ENCODE results near the gene FAM118B. TPM values are rescaled to one million over a fixed set of nuclear protein-coding genes. Genes with fewer than 3 reads are reported as not detected.

Gene FAM118B
- total and polyA plus RNA-seq, 4 donors = 3.7 to 12.0 (median 6.6) TPM

DNA sequence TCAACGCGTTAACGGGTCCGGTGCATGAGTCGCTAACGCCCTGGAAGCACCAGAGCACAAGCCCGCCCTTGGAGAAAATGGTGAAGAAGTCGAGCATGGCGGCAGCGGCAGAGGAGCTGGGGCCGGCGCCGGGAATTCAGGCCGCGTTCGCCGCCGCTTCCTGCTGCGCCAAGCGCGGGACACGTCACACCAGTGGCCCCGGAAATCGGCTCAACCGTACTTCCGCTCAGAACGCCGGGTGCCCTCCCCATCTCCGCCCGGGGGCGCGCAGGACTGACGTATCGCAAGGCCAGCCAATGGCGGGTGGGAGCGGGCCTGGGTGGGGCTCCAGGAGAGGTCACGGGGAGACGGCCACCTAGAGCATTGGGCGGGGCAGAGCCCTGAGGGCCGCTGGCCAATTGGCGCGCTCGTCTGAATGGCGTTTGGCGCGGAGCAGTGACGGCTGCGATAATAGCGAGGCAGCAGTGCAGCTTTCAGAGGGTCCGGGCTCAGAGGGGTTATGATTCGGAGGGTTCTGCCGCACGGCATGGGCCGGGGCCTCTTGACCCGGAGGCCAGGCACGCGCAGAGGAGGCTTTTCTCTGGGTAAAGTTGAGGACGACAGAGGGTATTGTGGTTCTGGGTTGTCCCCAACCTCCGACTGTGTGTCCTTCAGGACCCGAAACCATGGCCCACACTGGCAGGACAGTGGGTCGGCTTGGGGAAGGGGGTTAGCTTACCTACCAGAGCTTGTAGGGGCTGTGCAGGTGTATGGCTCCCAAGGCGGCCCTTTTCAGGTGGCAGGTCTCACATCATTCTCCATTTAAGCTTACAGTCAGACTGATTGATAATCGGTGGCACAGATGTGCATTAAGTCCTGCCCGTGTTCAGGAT, 57.4 kb downstream of the FAM118B start, which contains the start of the genes FOXRED1 and SRPRA:
Gene FOXRED1 (plus strand): TSS at position 447 of the 872 bp plus-strand sequence. CDS start 53 bp downstream, at position 500.
Gene SRPRA (minus strand): TSS at position 188 of the 872 bp plus-strand sequence. CDS start 91 bp downstream, at position 97.
- peaks cover 11 to 53% (median 41%) of the 10 kb centered on the region in 4 donors for H3K36me3 ChIP-seq (ENCODE audit: control insufficient read depth in 4 of 4, insufficient read depth in 3 of 4, low read depth in 1 of 4, low read length in 3 of 4)

More for the DNA sequence above, 57.4 kb downstream of the FAM118B start, which contains the start of the genes FOXRED1 and SRPRA:
- no peaks in the 10 kb centered on the region for H3K9me3 ChIP-seq (ENCODE audit: control insufficient read depth in 4 of 4, low read length in 3 of 4)
- WGBS = under 1% methylated on average over 64 of the region's 64 CpGs
- DNase-seq (ENCODE audit: low spot score) = peak; percentile 99
- peak in 1 of 2 donors; percentile 31 for TF ChIP-seq RAD21 (IDR thresholded peaks at IDR 0.05)
- peak; percentile 13 for TF ChIP-seq ATF3 (IDR thresholded peaks at IDR 0.05)
- peak; percentile 92 to 98 for TF ChIP-seq GABPA (IDR thresholded peaks at IDR 0.05 in 1 of 2, conservative IDR thresholded peaks at IDR 0.05 in 1 of 2)
- TF ChIP-seq, protein P1, sequence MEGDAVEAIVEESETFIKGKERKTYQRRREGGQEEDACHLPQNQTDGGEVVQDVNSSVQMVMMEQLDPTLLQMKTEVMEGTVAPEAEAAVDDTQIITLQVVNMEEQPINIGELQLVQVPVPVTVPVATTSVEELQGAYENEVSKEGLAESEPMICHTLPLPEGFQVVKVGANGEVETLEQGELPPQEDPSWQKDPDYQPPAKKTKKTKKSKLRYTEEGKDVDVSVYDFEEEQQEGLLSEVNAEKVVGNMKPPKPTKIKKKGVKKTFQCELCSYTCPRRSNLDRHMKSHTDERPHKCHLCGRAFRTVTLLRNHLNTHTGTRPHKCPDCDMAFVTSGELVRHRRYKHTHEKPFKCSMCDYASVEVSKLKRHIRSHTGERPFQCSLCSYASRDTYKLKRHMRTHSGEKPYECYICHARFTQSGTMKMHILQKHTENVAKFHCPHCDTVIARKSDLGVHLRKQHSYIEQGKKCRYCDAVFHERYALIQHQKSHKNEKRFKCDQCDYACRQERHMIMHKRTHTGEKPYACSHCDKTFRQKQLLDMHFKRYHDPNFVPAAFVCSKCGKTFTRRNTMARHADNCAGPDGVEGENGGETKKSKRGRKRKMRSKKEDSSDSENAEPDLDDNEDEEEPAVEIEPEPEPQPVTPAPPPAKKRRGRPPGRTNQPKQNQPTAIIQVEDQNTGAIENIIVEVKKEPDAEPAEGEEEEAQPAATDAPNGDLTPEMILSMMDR (IDR thresholded peaks at IDR 0.05; ENCODE audit: low read depth, low read length, missing input control) = no peak
- no peak for TF ChIP-seq HNF4G (IDR thresholded peaks at IDR 0.05)
- TF ChIP-seq, protein P2, sequence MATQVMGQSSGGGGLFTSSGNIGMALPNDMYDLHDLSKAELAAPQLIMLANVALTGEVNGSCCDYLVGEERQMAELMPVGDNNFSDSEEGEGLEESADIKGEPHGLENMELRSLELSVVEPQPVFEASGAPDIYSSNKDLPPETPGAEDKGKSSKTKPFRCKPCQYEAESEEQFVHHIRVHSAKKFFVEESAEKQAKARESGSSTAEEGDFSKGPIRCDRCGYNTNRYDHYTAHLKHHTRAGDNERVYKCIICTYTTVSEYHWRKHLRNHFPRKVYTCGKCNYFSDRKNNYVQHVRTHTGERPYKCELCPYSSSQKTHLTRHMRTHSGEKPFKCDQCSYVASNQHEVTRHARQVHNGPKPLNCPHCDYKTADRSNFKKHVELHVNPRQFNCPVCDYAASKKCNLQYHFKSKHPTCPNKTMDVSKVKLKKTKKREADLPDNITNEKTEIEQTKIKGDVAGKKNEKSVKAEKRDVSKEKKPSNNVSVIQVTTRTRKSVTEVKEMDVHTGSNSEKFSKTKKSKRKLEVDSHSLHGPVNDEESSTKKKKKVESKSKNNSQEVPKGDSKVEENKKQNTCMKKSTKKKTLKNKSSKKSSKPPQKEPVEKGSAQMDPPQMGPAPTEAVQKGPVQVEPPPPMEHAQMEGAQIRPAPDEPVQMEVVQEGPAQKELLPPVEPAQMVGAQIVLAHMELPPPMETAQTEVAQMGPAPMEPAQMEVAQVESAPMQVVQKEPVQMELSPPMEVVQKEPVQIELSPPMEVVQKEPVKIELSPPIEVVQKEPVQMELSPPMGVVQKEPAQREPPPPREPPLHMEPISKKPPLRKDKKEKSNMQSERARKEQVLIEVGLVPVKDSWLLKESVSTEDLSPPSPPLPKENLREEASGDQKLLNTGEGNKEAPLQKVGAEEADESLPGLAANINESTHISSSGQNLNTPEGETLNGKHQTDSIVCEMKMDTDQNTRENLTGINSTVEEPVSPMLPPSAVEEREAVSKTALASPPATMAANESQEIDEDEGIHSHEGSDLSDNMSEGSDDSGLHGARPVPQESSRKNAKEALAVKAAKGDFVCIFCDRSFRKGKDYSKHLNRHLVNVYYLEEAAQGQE (IDR thresholded peaks at IDR 0.05) = peak; percentile 75
- TF ChIP-seq TAF1 (conservative IDR thresholded peaks at IDR 0.05) = peak; percentile 67
- TF ChIP-seq, protein P3, sequence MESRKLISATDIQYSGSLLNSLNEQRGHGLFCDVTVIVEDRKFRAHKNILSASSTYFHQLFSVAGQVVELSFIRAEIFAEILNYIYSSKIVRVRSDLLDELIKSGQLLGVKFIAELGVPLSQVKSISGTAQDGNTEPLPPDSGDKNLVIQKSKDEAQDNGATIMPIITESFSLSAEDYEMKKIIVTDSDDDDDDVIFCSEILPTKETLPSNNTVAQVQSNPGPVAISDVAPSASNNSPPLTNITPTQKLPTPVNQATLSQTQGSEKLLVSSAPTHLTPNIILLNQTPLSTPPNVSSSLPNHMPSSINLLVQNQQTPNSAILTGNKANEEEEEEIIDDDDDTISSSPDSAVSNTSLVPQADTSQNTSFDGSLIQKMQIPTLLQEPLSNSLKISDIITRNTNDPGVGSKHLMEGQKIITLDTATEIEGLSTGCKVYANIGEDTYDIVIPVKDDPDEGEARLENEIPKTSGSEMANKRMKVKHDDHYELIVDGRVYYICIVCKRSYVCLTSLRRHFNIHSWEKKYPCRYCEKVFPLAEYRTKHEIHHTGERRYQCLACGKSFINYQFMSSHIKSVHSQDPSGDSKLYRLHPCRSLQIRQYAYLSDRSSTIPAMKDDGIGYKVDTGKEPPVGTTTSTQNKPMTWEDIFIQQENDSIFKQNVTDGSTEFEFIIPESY (IDR thresholded peaks at IDR 0.05) = no peak
- TF ChIP-seq YY1 (IDR thresholded peaks at IDR 0.05) = peak; percentile 93
- no peak for TF ChIP-seq FOXA1 (IDR thresholded peaks at IDR 0.05)
- peak; percentile 61 to 80 for TF ChIP-seq RXRA (IDR thresholded peaks at IDR 0.05)
- TF ChIP-seq EGR1 (IDR thresholded peaks at IDR 0.05; ENCODE audit: low read depth in 2 of 2) = peak; percentile 70 to 72
- TF ChIP-seq, protein P4, sequence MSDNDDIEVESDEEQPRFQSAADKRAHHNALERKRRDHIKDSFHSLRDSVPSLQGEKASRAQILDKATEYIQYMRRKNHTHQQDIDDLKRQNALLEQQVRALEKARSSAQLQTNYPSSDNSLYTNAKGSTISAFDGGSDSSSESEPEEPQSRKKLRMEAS (IDR thresholded peaks at IDR 0.05) = peak; percentile 67
- peak; percentile 98 for TF ChIP-seq SP1 (IDR thresholded peaks at IDR 0.05)
- TF ChIP-seq JUND (IDR thresholded peaks at IDR 0.05) = peak in 1 of 2 donors; percentile 37
- TF ChIP-seq HNF4A (conservative IDR thresholded peaks at IDR 0.05) = no peak
- peak; percentile 83 for TF ChIP-seq NR2F2 (IDR thresholded peaks at IDR 0.05)
- no peak for TF ChIP-seq FOXA2 (IDR thresholded peaks at IDR 0.05)
- peaks cover 0 to 27% (median 24%) of the 10 kb centered on the region in 4 donors for H3K4me1 ChIP-seq (ENCODE audit: control insufficient read depth in 4 of 4, insufficient read depth in 4 of 4, low read length in 3 of 4)
- H3K4me3 ChIP-seq (ENCODE audit: low read depth in 1 of 3, low read length in 3 of 3) = peak within 1 kb of the TSS; percentile 67 to 99 (median 81)
- peak within 1 kb of the TSS; percentile 87 to 99 for H3K9ac ChIP-seq (ENCODE audit: low read depth in 1 of 2, low read length in 2 of 2)
- H3K27me3 ChIP-seq (ENCODE audit: control insufficient read depth in 4 of 4, insufficient read depth in 4 of 4, low read length in 3 of 4) = no peaks in the 10 kb centered on the region
- H3K27ac ChIP-seq (ENCODE audit: low read depth in 1 of 2, low read length in 2 of 2) = peak within 1 kb of the TSS; percentile 81 to 92
